Muscle of arm (tissue), 12 donors: ENCODE measurements around the gene LTB4R2. TPM values are rescaled to one million over a fixed set of nuclear protein-coding genes. Genes with fewer than 3 reads are reported as not detected.

Experiments
- polyA plus RNA-seq, 12 donors: library from polyadenylated mRNA; unstranded; fragments of 120-200 nt; gene quantifications; one replicate each; pipeline ENCODE4 v1.2.1, GENCODE V29; 2013; ENCODE audit not compliant: insufficient read length in 12 of 12

Gene LTB4R2
- polyA plus RNA-seq, 12 donors: 1.6 to 7.2 (median 2.7) TPM; not detected in 1

Other genes starting within 250 kb of the LTB4R2 start
- under 1 TPM in 2 of 12 donors, not detected in 10; 0.08 to 0.21 TPM for gene CPNE6, start 238.6 kb upstream of the LTB4R2 start, polyA plus RNA-seq
- 10 to 100 TPM in 1 of 12 donors, 1 to 10 TPM in 10, not detected in 1; 2.2 to 17.9 (median 3.5) TPM for gene PCK2, start 215.8 kb upstream of the LTB4R2 start, polyA plus RNA-seq
- gene DCAF11, start 195.4 kb upstream of the LTB4R2 start, polyA plus RNA-seq: 10 to 100 TPM in 11 of 12 donors, not detected in 1; 35.5 to 53.7 (median 40.5) TPM
- 1 to 10 TPM in 7 of 12 donors, under 1 TPM in 3, not detected in 2; 0.82 to 1.9 (median 1.4) TPM for gene NRL, start 195.2 kb upstream of the LTB4R2 start, polyA plus RNA-seq
- 100 to 1,000 TPM in 6 of 12 donors, 10 to 100 TPM in 5, not detected in 1; 54.9 to 160 (median 102) TPM for gene FITM1, start 179.5 kb upstream of the LTB4R2 start, polyA plus RNA-seq
- gene PSME1, start 173.9 kb upstream of the LTB4R2 start, polyA plus RNA-seq: 100 to 1,000 TPM in 9 of 12 donors, 10 to 100 TPM in 2, not detected in 1; 67.3 to 116 (median 106) TPM
- gene EMC9, start 168.5 kb upstream of the LTB4R2 start, polyA plus RNA-seq: 10 to 100 TPM in 11 of 12 donors, not detected in 1; 21.0 to 38.3 (median 25.8) TPM
- gene PSME2, start 163.5 kb upstream of the LTB4R2 start, polyA plus RNA-seq: 100 to 1,000 TPM in 4 of 12 donors, 10 to 100 TPM in 7, not detected in 1; 68.9 to 105 (median 90.2) TPM
- 10 to 100 TPM in 11 of 12 donors, not detected in 1; 27.3 to 75.4 (median 35.6) TPM for gene RNF31, start 162.6 kb upstream of the LTB4R2 start, polyA plus RNA-seq
- gene IRF9, start 148.9 kb upstream of the LTB4R2 start, polyA plus RNA-seq: 10 to 100 TPM in 11 of 12 donors, not detected in 1; 18.1 to 46.6 (median 25.9) TPM
- 10 to 100 TPM in 4 of 12 donors, 1 to 10 TPM in 7, not detected in 1; 5.7 to 52.4 (median 8.6) TPM for gene REC8, start 138.1 kb upstream of the LTB4R2 start, polyA plus RNA-seq
- 10 to 100 TPM in 11 of 12 donors, not detected in 1; 17.5 to 32.3 (median 24.2) TPM for gene IPO4, start 121.3 kb upstream of the LTB4R2 start, polyA plus RNA-seq
- 10 to 100 TPM in 11 of 12 donors, not detected in 1; 13.2 to 60.8 (median 17.5) TPM for gene TM9SF1, start 114.7 kb upstream of the LTB4R2 start, polyA plus RNA-seq
- 10 to 100 TPM in 1 of 12 donors, 1 to 10 TPM in 9, not detected in 2; 2.0 to 10.1 (median 4.7) TPM for gene TSSK4, start 104.4 kb upstream of the LTB4R2 start, polyA plus RNA-seq
- 10 to 100 TPM in 11 of 12 donors, not detected in 1; 27.6 to 61.9 (median 36.6) TPM for gene CHMP4A, start 96.7 kb upstream of the LTB4R2 start, polyA plus RNA-seq
- 10 to 100 TPM in 4 of 12 donors, 1 to 10 TPM in 7, not detected in 1; 4.6 to 33.0 (median 8.7) TPM for gene MDP1, start 94.1 kb upstream of the LTB4R2 start, polyA plus RNA-seq
- gene NEDD8, start 77.8 kb upstream of the LTB4R2 start, polyA plus RNA-seq: 100 to 1,000 TPM in 11 of 12 donors, not detected in 1; 123 to 211 (median 177) TPM
- gene GMPR2, start 77.2 kb upstream of the LTB4R2 start, polyA plus RNA-seq: 10 to 100 TPM in 11 of 12 donors, not detected in 1; 39.8 to 82.9 (median 54.4) TPM
- 10 to 100 TPM in 11 of 12 donors, not detected in 1; 35.0 to 46.2 (median 43.5) TPM for gene TINF2, start 67.5 kb upstream of the LTB4R2 start, polyA plus RNA-seq
- gene TGM1, start 47.0 kb upstream of the LTB4R2 start, polyA plus RNA-seq: 1 to 10 TPM in 8 of 12 donors, under 1 TPM in 2, not detected in 2; 0.64 to 7.2 (median 1.4) TPM
- gene RABGGTA, start 38.5 kb upstream of the LTB4R2 start, polyA plus RNA-seq: 10 to 100 TPM in 9 of 12 donors, 1 to 10 TPM in 1, not detected in 2; 9.9 to 25.5 (median 13.5) TPM
- gene DHRS1, start 10.4 kb upstream of the LTB4R2 start, polyA plus RNA-seq: 10 to 100 TPM in 10 of 12 donors, 1 to 10 TPM in 1, not detected in 1; 9.8 to 25.1 (median 16.9) TPM
- gene NOP9, start 10.3 kb upstream of the LTB4R2 start, polyA plus RNA-seq: 10 to 100 TPM in 11 of 12 donors, not detected in 1; 18.0 to 23.6 (median 20.5) TPM
- 10 to 100 TPM in 6 of 12 donors, 1 to 10 TPM in 5, not detected in 1; 7.3 to 28.8 (median 11.2) TPM for gene CIDEB, start 2.2 kb upstream of the LTB4R2 start, polyA plus RNA-seq
- gene LTB4R, start 1.4 kb downstream of the LTB4R2 start, polyA plus RNA-seq: 10 to 100 TPM in 1 of 12 donors, 1 to 10 TPM in 9, not detected in 2; 2.2 to 15.8 (median 3.2) TPM
- 10 to 100 TPM in 10 of 12 donors, 1 to 10 TPM in 1, not detected in 1; 8.4 to 26.2 (median 16.9) TPM for gene ADCY4, start 24.9 kb downstream of the LTB4R2 start, polyA plus RNA-seq
- gene RIPK3, start 29.9 kb downstream of the LTB4R2 start, polyA plus RNA-seq: 1 to 10 TPM in 9 of 12 donors, under 1 TPM in 1, not detected in 2; 0.96 to 5.6 (median 1.3) TPM
- gene NFATC4, start 58.0 kb downstream of the LTB4R2 start, polyA plus RNA-seq: 100 to 1,000 TPM in 1 of 12 donors, 10 to 100 TPM in 10, not detected in 1; 20.7 to 152 (median 40.4) TPM
- 10 to 100 TPM; 19.2 to 60.0 (median 30.0) TPM for gene NYNRIN, start 88.9 kb downstream of the LTB4R2 start, polyA plus RNA-seq
- gene CBLN3, start 119.5 kb downstream of the LTB4R2 start, polyA plus RNA-seq: 1 to 10 TPM in 11 of 12 donors, not detected in 1; 1.6 to 7.4 (median 2.2) TPM
- gene KHNYN, start 119.8 kb downstream of the LTB4R2 start, polyA plus RNA-seq: 10 to 100 TPM in 11 of 12 donors, not detected in 1; 31.7 to 65.4 (median 36.7) TPM
- 10 to 100 TPM in 11 of 12 donors, not detected in 1; 34.9 to 53.3 (median 44.8) TPM for gene SDR39U1, start 132.6 kb downstream of the LTB4R2 start, polyA plus RNA-seq
- gene CMA1, start 198.1 kb downstream of the LTB4R2 start, polyA plus RNA-seq: under 1 TPM in 4 of 12 donors, not detected in 8; 0.26 to 0.53 (median 0.42) TPM